Lung (tissue), 12 donors: ENCODE measurements around the gene CENPP. TPM values are rescaled to one million over a fixed set of nuclear protein-coding genes. Genes with fewer than 3 reads are reported as not detected.

Experiments used
- ATAC-seq: fragments of 200-7000 bp; cut with Tn5 transposase; one replicate; pipeline ENCODE4 v1.9.1; 2020; ENCODE audit warnings: moderate number of reproducible peaks; ENCODE audit not compliant: insufficient read depth, low FRiP score
- DNase-seq, 3 donors: peaks; one replicate each; pipeline ENCODE4 v3.0.0-alpha.2; 2013 to 2017
- H3K27ac ChIP-seq, 2 donors: one replicate each; pipeline ENCODE4 v1.5.1; 2013; ENCODE audit warnings: mild to moderate bottlenecking in 2 of 2, moderate library complexity in 2 of 2, control low read depth in 1 of 2, inconsistent platforms in 1 of 2, low read depth in 1 of 2, low read length in 1 of 2
- H3K27me3 ChIP-seq, 3 donors: one replicate each; pipeline ENCODE4 v1.5.1; 2013; ENCODE audit warnings: low read length in 2 of 3; ENCODE audit not compliant: control insufficient read depth in 3 of 3, insufficient read depth in 3 of 3
- H3K36me3 ChIP-seq, 4 donors: one replicate each; pipeline ENCODE4 v1.5.1; 2013; ENCODE audit warnings: low read length in 4 of 4, mild to moderate bottlenecking in 1 of 4, moderate library complexity in 1 of 4; ENCODE audit not compliant: control insufficient read depth in 4 of 4, insufficient read depth in 4 of 4
- H3K4me1 ChIP-seq, 5 donors: one replicate each; pipeline ENCODE4 v1.5.1; 2013; ENCODE audit warnings: low read length in 5 of 5, mild to moderate bottlenecking in 2 of 5, moderate library complexity in 1 of 5; ENCODE audit not compliant: control insufficient read depth in 5 of 5, insufficient read depth in 5 of 5
- H3K4me3 ChIP-seq: one replicate; pipeline ENCODE4 v1.5.1; 2013; ENCODE audit warnings: mild to moderate bottlenecking, control low read depth, moderate library complexity
- H3K9ac ChIP-seq, 2 donors: one replicate each; pipeline ENCODE4 v1.5.1; 2013; ENCODE audit warnings: low read length in 2 of 2, control low read depth in 1 of 2; ENCODE audit not compliant: insufficient read depth in 1 of 2
- H3K9me3 ChIP-seq, 4 donors: one replicate each; pipeline ENCODE4 v1.5.1; 2013; ENCODE audit warnings: low read length in 3 of 4, mild to moderate bottlenecking in 1 of 4, moderate library complexity in 1 of 4; ENCODE audit not compliant: control insufficient read depth in 4 of 4, insufficient read depth in 3 of 4
- WGBS, 2 donors: extraction: QIAGEN DNeasy Blood & Tissue Kit; methylation state at CpG; one replicate each; pipeline ENCODE4 v1.1.7; 2013; 5-methylcytosine and 5-hydroxymethylcytosine counted together
- polyA plus RNA-seq, 2 donors: library from polyadenylated mRNA; stranded (reverse); fragments of 200-250 nt; gene quantifications; one replicate each; pipeline ENCODE4 v1.2.1, GENCODE V29; 2013
- total RNA-seq, 2 donors: library from RNA; depleted of rRNA in 1 of 2; stranded (reverse); fragments of >200 nt in 1 of 2; gene quantifications; one replicate each; pipeline ENCODE4 v1.2.1, GENCODE V29; 2014 to 2021
- TF ChIP-seq, protein P1 (sequence below): IDR thresholded peaks from 2 replicates; pipeline ENCODE4 v1.5.1; 2012; ENCODE audit warnings: mild to moderate bottlenecking; ENCODE audit errors: control extremely low read depth, extremely low read depth
- donor health status: control.
- donor health status: control.
- donor health status: Bipolar disorder and iron deficiency.
- donor health status: healthy.
- donor health status: DM: yes; HTN: yes; CAD: no.

CENPP gene
- total and polyA plus RNA-seq, 4 donors: 1.2 to 11.8 (median 2.9) TPM

DNA sequence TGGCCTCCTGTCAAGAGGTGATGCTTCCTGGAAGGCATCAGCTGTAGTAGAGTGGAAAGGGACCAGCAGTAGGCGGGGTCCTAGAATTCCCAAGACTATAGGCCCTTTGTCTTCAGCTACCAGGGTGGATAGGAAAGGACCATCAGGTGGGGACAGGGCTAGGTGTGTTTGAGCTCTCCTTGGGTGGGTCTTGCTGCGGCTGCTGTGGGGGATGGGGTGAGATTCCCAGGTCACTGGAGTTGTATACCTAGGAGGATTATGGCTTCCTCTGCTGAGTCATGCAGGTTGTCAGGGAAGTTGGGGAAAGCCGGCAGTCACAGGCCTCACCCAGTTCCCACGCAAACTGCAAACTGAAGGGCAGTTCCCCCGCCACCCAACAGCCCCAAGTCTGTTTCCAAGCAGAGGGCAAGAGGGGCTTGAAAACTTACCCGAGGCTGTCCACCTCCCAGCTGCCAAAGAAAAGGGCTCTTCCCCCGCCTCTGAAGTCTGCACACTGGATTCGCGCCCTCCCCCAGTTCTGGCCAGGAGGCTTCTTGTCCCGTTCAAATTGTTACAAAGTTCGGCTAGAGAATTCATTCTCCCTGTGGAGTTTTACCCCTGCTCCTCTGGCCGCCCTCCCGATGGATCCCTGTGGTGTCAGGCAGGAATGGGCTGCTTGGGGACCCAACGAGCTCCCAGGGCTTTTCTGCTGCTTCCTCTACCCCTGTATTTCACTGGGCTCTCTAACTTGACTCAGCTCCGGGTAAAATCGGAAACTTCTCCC, 233.0 kb downstream of the CENPP start:
- DNase-seq: no peak
- no peaks in the 10 kb centered on the region for H3K9me3 ChIP-seq
- TF ChIP-seq, protein P1, sequence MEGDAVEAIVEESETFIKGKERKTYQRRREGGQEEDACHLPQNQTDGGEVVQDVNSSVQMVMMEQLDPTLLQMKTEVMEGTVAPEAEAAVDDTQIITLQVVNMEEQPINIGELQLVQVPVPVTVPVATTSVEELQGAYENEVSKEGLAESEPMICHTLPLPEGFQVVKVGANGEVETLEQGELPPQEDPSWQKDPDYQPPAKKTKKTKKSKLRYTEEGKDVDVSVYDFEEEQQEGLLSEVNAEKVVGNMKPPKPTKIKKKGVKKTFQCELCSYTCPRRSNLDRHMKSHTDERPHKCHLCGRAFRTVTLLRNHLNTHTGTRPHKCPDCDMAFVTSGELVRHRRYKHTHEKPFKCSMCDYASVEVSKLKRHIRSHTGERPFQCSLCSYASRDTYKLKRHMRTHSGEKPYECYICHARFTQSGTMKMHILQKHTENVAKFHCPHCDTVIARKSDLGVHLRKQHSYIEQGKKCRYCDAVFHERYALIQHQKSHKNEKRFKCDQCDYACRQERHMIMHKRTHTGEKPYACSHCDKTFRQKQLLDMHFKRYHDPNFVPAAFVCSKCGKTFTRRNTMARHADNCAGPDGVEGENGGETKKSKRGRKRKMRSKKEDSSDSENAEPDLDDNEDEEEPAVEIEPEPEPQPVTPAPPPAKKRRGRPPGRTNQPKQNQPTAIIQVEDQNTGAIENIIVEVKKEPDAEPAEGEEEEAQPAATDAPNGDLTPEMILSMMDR: no peak
- H3K36me3 ChIP-seq: no peaks in the 10 kb centered on the region
- H3K4me1 ChIP-seq: peaks cover 0 to 14% (median 0%) of the 10 kb centered on the region in 5 donors
- H3K27me3 ChIP-seq: no peaks in the 10 kb centered on the region
- no peak overlapping the region for H3K9ac ChIP-seq
- H3K27ac ChIP-seq: no peak overlapping the region
- no peak for ATAC-seq
- no peak overlapping the region for H3K4me3 ChIP-seq
- WGBS, 2 donors: 90 to 92% methylated on average over 16 of the region's 16 CpGs

DNA sequence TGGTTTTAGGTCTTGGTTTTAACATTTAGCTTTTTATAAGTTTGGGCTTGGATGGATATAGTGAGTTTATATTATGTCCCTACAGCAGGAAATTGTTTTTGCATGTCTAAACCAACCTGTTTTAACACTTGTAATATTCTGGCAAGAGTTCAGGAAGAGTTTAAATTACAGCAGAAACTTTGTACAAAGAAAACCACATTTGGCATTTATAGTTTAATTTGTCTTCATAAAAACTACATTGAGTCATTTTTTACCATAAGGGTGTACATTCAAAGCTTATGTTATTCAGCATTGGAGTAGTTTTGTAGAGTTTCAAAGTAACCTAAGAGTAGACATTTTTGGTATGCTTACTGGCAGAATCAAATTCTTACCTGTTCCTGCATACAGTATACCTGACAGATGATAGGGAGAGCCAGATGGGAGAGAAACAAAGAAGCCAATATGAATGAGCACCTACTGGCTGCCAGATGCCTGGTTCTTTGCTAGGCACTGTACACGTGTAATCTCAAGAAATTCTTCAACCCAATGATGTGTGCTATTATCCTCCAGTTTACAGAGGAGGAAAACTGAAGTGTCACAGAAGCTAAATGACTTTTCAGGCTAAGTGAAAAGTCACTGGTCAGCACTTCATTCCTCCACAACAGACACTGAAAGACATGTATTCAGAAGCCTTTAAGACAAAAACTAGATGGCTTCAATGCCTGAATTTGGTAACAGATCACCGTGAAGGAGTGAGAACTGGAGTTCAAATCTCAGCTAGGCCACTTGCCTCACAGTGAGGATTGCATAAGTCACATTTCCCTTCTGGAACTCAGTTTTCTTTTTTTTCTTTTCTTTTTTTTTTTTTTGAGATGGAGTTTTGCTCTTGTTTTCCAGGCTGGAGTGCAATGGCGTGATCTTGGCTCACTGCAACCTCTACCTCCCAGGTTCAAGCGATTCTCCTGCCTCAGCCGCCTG, 235.9 kb downstream of the CENPP start:
- H3K9me3 ChIP-seq: peaks cover 0 to 3% (median 1%) of the 10 kb centered on the region in 4 donors
- 79 to 85% methylated on average over 5 of the region's 5 CpGs for WGBS, 2 donors
- H3K4me1 ChIP-seq: peaks cover 0 to 21% (median 0%) of the 10 kb centered on the region in 5 donors
- TF ChIP-seq, protein P1: no peak
- no peaks in the 10 kb centered on the region for H3K27me3 ChIP-seq
- no peak overlapping the region for H3K9ac ChIP-seq
- DNase-seq (peak in 2 of 3 donors; percentile 34 to 50), ATAC-seq (no peak)
- no peak overlapping the region for H3K27ac ChIP-seq
- H3K4me3 ChIP-seq: no peak overlapping the region
- H3K36me3 ChIP-seq: no peaks in the 10 kb centered on the region

DNA sequence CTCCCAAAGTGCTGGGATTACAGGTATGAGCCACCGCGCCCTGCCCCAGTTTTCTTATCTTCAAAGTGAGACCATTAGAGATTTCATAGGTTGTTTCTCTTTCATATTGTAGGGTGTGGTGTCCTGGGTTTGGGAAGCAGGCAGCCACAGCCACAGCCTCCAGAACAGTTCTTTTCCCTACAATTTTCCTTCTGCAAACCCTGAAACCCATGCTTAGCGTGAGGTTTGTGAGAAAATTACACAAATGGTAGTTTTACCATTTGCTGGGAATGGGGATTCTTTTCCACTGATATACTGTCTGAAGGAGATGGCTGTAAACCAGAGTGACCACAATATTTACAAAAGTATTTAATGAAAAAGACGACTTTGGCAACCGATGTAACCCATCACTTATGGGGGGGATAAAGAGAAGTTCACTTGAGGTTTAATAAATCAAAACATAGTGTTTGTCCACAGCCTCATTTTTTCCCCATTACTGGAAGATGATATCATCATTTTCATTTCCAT, 236.8 kb downstream of the CENPP start:
- ATAC-seq: no peak
- DNase-seq: peak in 2 of 3 donors; percentile 56 to 69
- Histone ChIP-seq H3K27me3 (no peaks in the 10 kb centered on the region), H3K4me3 (no peak overlapping the region), H3K36me3 (no peaks in the 10 kb centered on the region), H3K9ac (peak overlapping the region in 1 of 2 donors; percentile 47), H3K9me3 (peaks cover 0 to 5% (median 1%) of the 10 kb centered on the region in 4 donors), H3K4me1 (peaks cover 0 to 21% (median 0%) of the 10 kb centered on the region in 5 donors), H3K27ac (no peak overlapping the region)
- TF ChIP-seq, protein P1: no peak
- 83 to 87% methylated on average over 5 of the region's 5 CpGs for WGBS, 2 donors
